ENCODE data around the gene CLIP3.
A peak's percentile ranks its signal among the peaks of the same experiment; 100 is the strongest.

The CLIP3 gene

GRCh38 chr19:36014012-36014924, 18.4 kb downstream of the CLIP3 start, which contains the start of gene ALKBH6:
TSS of gene ALKBH6 (minus strand) at chr19:36014213. CDS start at chr19:36013397, 816 bp downstream.
- peak; percentile 98 to 99 for DNase-seq (ENCODE audit: low read depth in 2 of 2)
- H3K4me3 ChIP-seq (replicated peaks in 1 of 2; ENCODE audit: low read depth in 2 of 2, low read length in 2 of 2), result peak within 1 kb of the TSS; percentile 76 to 85
- no peak for TF ChIP-seq CTCF (IDR thresholded peaks at IDR 0.05; ENCODE audit: low read depth, low read length)

GRCh38 chr19:36013280-36014011, 19.2 kb downstream of the CLIP3 start:
- DNase-seq (ENCODE audit: low read depth in 2 of 2), result no peak

GRCh38 chr19:36010402-36010801, 22.3 kb downstream of the CLIP3 start:
- no peak overlapping the region for H3K4me3 ChIP-seq (replicated peaks in 1 of 2; ENCODE audit: low read depth in 2 of 2, low read length in 2 of 2)
- TF ChIP-seq CTCF (IDR thresholded peaks at IDR 0.05; ENCODE audit: low read depth, low read length), result no peak
- no peak for DNase-seq (ENCODE audit: low read depth in 2 of 2)

More at GRCh38 chr19:36013280-36014011, 19.2 kb downstream of the CLIP3 start:
- TF ChIP-seq CTCF (IDR thresholded peaks at IDR 0.05; ENCODE audit: low read depth, low read length), result no peak
- H3K4me3 ChIP-seq (replicated peaks in 1 of 2; ENCODE audit: low read depth in 2 of 2, low read length in 2 of 2), result peak overlapping the region; percentile 76 to 85

- H3K4me3 ChIP-seq (replicated peaks in 1 of 2; ENCODE audit: low read depth in 2 of 2, low read length in 2 of 2), result peak overlapping the region; percentile 39 to 41
- TF ChIP-seq CTCF (IDR thresholded peaks at IDR 0.05; ENCODE audit: low read depth, low read length), result no peak
- DNase-seq (ENCODE audit: low read depth in 2 of 2), result no peak
Measured at GRCh38 chr19:36009633-36010379, 22.9 kb downstream of the CLIP3 start.

- peak; percentile 50 to 74 for DNase-seq (ENCODE audit: low read depth in 2 of 2)
- no peak for TF ChIP-seq CTCF (IDR thresholded peaks at IDR 0.05; ENCODE audit: low read depth, low read length)
- peak overlapping the region; percentile 39 to 41 for H3K4me3 ChIP-seq (replicated peaks in 1 of 2; ENCODE audit: low read depth in 2 of 2, low read length in 2 of 2)
Measured at GRCh38 chr19:36009220-36009619, 23.5 kb downstream of the CLIP3 start.

- H3K4me3 ChIP-seq (replicated peaks in 1 of 2; ENCODE audit: low read depth in 2 of 2, low read length in 2 of 2), result peak within 1 kb of the TSS; percentile 39 to 41
- TF ChIP-seq CTCF (IDR thresholded peaks at IDR 0.05; ENCODE audit: low read depth, low read length), result no peak
- no peak for DNase-seq (ENCODE audit: low read depth in 2 of 2)
Measured at GRCh38 chr19:36008336-36008978, 24.2 kb downstream of the CLIP3 start, which contains the start of gene SYNE4. TSS of gene SYNE4 (minus strand) at chr19:36008813. CDS start at chr19:36008681, 132 bp downstream.
